ENCODE data around the gene OR10T2. TPM values are rescaled to one million over a fixed set of nuclear protein-coding genes. Genes with fewer than 3 reads are reported as not detected.

OR10T2 gene
- total RNA-seq, 4 donors from 2014 or later, result not detected

- Histone ChIP-seq H3K36me3 (no peaks in the 10 kb centered on the region), H3K27me3 (no peaks in the 10 kb centered on the region), H3K9me3 (peaks cover 9% of the 10 kb centered on the region), H3K4me3 (no peak overlapping the region), H3K27ac (no peak overlapping the region), H3K4me1 (no peaks in the 10 kb centered on the region)
- TF ChIP-seq EP300 (IDR thresholded peaks at IDR 0.05), result no peak
- TF ChIP-seq POLR2A (IDR thresholded peaks at IDR 0.05), result no peak
- no peak for TF ChIP-seq POLR2AphosphoS5 (IDR thresholded peaks at IDR 0.05)
- no peak for TF ChIP-seq CTCF (IDR thresholded peaks at IDR 0.05)
- DNase-seq (ENCODE audit: low spot score in 2 of 2), result no peak
- whole genome bisulfite sequencing, result 81% methylated on average over 6 of the region's 6 CpGs
These were observed 27.9 kb downstream of the OR10T2 start for GRCh38 chr1:158371188-158371953.

- Histone ChIP-seq H3K27ac (no peak overlapping the region), H3K36me3 (no peaks in the 10 kb centered on the region), H3K27me3 (no peaks in the 10 kb centered on the region), H3K9me3 (no peaks in the 10 kb centered on the region), H3K4me1 (no peaks in the 10 kb centered on the region), H3K4me3 (no peak overlapping the region)
- no peak for DNase-seq (ENCODE audit: low spot score in 2 of 2)
- no peak for TF ChIP-seq CTCF (IDR thresholded peaks at IDR 0.05)
- TF ChIP-seq EP300 (IDR thresholded peaks at IDR 0.05), result no peak
- no peak for TF ChIP-seq POLR2AphosphoS5 (IDR thresholded peaks at IDR 0.05)
- no peak for TF ChIP-seq POLR2A (IDR thresholded peaks at IDR 0.05)
These were observed 32.5 kb downstream of the OR10T2 start for GRCh38 chr1:158366783-158367182.

- Histone ChIP-seq H3K27ac (no peak overlapping the region), H3K27me3 (no peaks in the 10 kb centered on the region), H3K36me3 (no peaks in the 10 kb centered on the region), H3K9me3 (no peaks in the 10 kb centered on the region), H3K4me3 (no peak overlapping the region), H3K4me1 (no peaks in the 10 kb centered on the region)
- DNase-seq (ENCODE audit: low spot score in 2 of 2), result no peak
- TF ChIP-seq CTCF (IDR thresholded peaks at IDR 0.05) (no peak), POLR2AphosphoS5 (IDR thresholded peaks at IDR 0.05) (no peak), POLR2A (IDR thresholded peaks at IDR 0.05) (no peak), EP300 (IDR thresholded peaks at IDR 0.05) (no peak)
- WGBS, result 88% methylated on average over 1 of the region's 1 CpG
These were observed 36.3 kb downstream of the OR10T2 start for GRCh38 chr1:158362941-158363340.

GRCh38 chr1:158362482-158362881, 36.8 kb downstream of the OR10T2 start:
- 26% methylated on average over 1 of the region's 1 CpG for WGBS
- TF ChIP-seq EP300 (IDR thresholded peaks at IDR 0.05), result no peak
- no peak for TF ChIP-seq CTCF (IDR thresholded peaks at IDR 0.05)
- no peak for TF ChIP-seq POLR2AphosphoS5 (IDR thresholded peaks at IDR 0.05)
- no peak for TF ChIP-seq POLR2A (IDR thresholded peaks at IDR 0.05)
- H3K27me3 ChIP-seq, result no peaks in the 10 kb centered on the region

GRCh38 chr1:158357441-158357840, 41.8 kb downstream of the OR10T2 start:
- H3K4me3 ChIP-seq, result no peak overlapping the region
- no peak for TF ChIP-seq CTCF (IDR thresholded peaks at IDR 0.05)
- no peak for TF ChIP-seq POLR2A (IDR thresholded peaks at IDR 0.05)
- no peak for TF ChIP-seq EP300 (IDR thresholded peaks at IDR 0.05)
- no peak for TF ChIP-seq POLR2AphosphoS5 (IDR thresholded peaks at IDR 0.05)
- H3K27ac ChIP-seq, result no peak overlapping the region
- 85% methylated on average over 1 of the region's 1 CpG for WGBS
- no peak for DNase-seq (ENCODE audit: low spot score in 2 of 2)
- no peaks in the 10 kb centered on the region for H3K36me3 ChIP-seq
- no peaks in the 10 kb centered on the region for H3K27me3 ChIP-seq
- no peaks in the 10 kb centered on the region for H3K9me3 ChIP-seq
- no peaks in the 10 kb centered on the region for H3K4me1 ChIP-seq

More at GRCh38 chr1:158362482-158362881, 36.8 kb downstream of the OR10T2 start:
- H3K36me3 ChIP-seq, result no peaks in the 10 kb centered on the region
- no peak for DNase-seq (ENCODE audit: low spot score in 2 of 2)
- H3K4me1 ChIP-seq, result no peaks in the 10 kb centered on the region
- no peak overlapping the region for H3K27ac ChIP-seq
- no peaks in the 10 kb centered on the region for H3K9me3 ChIP-seq
- H3K4me3 ChIP-seq, result no peak overlapping the region
